Cardiac fibroblast (primary cell): ENCODE data around the gene KRTAP22-2.

Experiments used
- DNase-seq, 2 donors: peaks; one replicate each; pipeline versions ENCODE4 v3.0.0 to v3.0.0-alpha.2; 2010; ENCODE audit warnings: low read depth in 2 of 2
- H3K4me3 ChIP-seq, 2 donors: replicated peaks in 1 of 2; 1 replicate in 1 of 2; 2 replicates in 1 of 2; pipeline ENCODE4 v1.5.1; 2011; ENCODE audit warnings: low read depth in 2 of 2, low read length in 2 of 2, mild to moderate bottlenecking in 2 of 2, moderate library complexity in 1 of 2
- CTCF ChIP-seq: IDR thresholded peaks from one replicate; pipeline ENCODE4 v1.5.1; 2011; ENCODE audit warnings: low read depth, mild to moderate bottlenecking, low read length, inconsistent platforms

KRTAP22-2 gene

GRCh38 chr21:30620522-30620921 lies 30.3 kb upstream of the KRTAP22-2 start, which contains the start of gene KRTAP20-4:
KRTAP20-4 (plus strand) TSS chr21:30620627.
- no peak for DNase-seq
- no peak for TF ChIP-seq CTCF
- H3K4me3 ChIP-seq: no peak within 1 kb of the TSS

GRCh38 chr21:30620080-30620479 lies 29.9 kb upstream of the KRTAP22-2 start:
- TF ChIP-seq CTCF: no peak
- DNase-seq: no peak
- no peak overlapping the region for H3K4me3 ChIP-seq

- H3K4me3 ChIP-seq: no peak within 1 kb of the TSS
- DNase-seq: no peak
- TF ChIP-seq CTCF: no peak
Observed at GRCh38 chr21:30616125-30616524, 25.9 kb upstream of the KRTAP22-2 start, which contains the start of gene KRTAP20-1. KRTAP20-1 (plus strand) TSS chr21:30616425; CDS start chr21:30616455, 30 bp downstream.

GRCh38 chr21:30615199-30615598 lies 25.0 kb upstream of the KRTAP22-2 start:
- H3K4me3 ChIP-seq: no peak overlapping the region
- TF ChIP-seq CTCF: no peak
- no peak for DNase-seq

GRCh38 chr21:30613836-30614235 lies 23.6 kb upstream of the KRTAP22-2 start, which contains the start of gene KRTAP6-1:
KRTAP6-1 (minus strand) TSS chr21:30613930; CDS start chr21:30613904, 26 bp downstream.
- no peak for DNase-seq
- no peak within 1 kb of the TSS for H3K4me3 ChIP-seq
- TF ChIP-seq CTCF: no peak

- no peak for TF ChIP-seq CTCF
- no peak for DNase-seq
- no peak overlapping the region for H3K4me3 ChIP-seq
Observed at GRCh38 chr21:30612132-30612531, 21.9 kb upstream of the KRTAP22-2 start.

GRCh38 chr21:30605968-30606367 lies 15.8 kb upstream of the KRTAP22-2 start:
- no peak for TF ChIP-seq CTCF
- DNase-seq: no peak
- H3K4me3 ChIP-seq: no peak overlapping the region
